ENCODE measurements around the gene LMAN2. TPM values are rescaled to one million over a fixed set of nuclear protein-coding genes. Genes with fewer than 3 reads are reported as not detected.

LMAN2 gene
- total RNA-seq, 1 experiment from 2014 or later, result 106 TPM

DNA sequence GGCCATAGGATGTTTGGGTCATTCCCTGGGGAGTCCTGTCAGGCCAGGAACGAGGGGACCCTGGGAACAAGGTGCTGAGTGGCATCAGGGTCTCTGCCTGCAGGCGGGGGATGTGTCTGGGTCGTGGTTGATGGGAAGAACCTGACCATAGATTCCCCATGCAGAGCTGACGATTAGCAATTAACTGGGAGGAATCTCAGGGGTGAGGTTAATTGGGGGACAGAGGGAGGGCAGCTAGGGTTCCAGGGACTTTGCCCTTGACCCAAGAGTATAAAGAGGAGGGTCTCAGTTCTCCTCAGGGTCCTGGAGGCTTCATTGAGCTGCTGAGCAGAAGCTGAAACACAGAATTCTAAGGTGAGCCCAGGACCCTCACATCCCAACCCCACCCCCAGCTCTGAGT is 32.7 kb upstream of the LMAN2 start, which contains the start of gene SLC34A1:
TSS of gene SLC34A1 (plus strand) at position 301 of the 400 bp plus-strand sequence. CDS start 1,308 bp downstream, outside the sequence.
- Histone ChIP-seq H2AK5ac (ENCODE audit: insufficient read length, low read length) (no peak within 1 kb of the TSS), H3K79me1 (ENCODE audit: insufficient read depth, low read depth, low read length, poor library complexity, severe bottlenecking) (no peaks in the 10 kb centered on the region), H4K8ac (replicated peaks; ENCODE audit: insufficient read length, low read depth, low read length) (no peak within 1 kb of the TSS), H3K27me3 (ENCODE audit: insufficient read depth, low read length) (no peaks in the 10 kb centered on the region; the same call in 1 of the 2 replicates), H3K79me2 (ENCODE audit: insufficient read depth, low read length) (no peaks in the 10 kb centered on the region), H3K18ac (ENCODE audit: insufficient read length, low read depth, low read length) (no peak within 1 kb of the TSS), H2BK5ac (ENCODE audit: insufficient read length, low read length) (no peak within 1 kb of the TSS), H2BK20ac (ENCODE audit: low read depth, low read length, poor library complexity, severe bottlenecking) (no peak within 1 kb of the TSS), H2AFZ (ENCODE audit: low read length) (no peak within 1 kb of the TSS), H2BK120ac (ENCODE audit: low read depth, low read length, poor library complexity, severe bottlenecking) (no peak within 1 kb of the TSS), H2BK12ac (ENCODE audit: insufficient read length, low read depth, low read length) (no peak within 1 kb of the TSS), H3K56ac (ENCODE audit: insufficient read length, low read depth, low read length) (no peak within 1 kb of the TSS), H4K91ac (ENCODE audit: insufficient read length, low read depth, low read length) (no peak within 1 kb of the TSS), H3K9me3 (ENCODE audit: control insufficient read depth, low read depth, low read length) (no peaks in the 10 kb centered on the region), H3K23me2 (ENCODE audit: insufficient read length, low read depth, low read length, poor library complexity, severe bottlenecking) (no peaks in the 10 kb centered on the region), H4K5ac (ENCODE audit: insufficient read length, low read depth, low read length) (no peak within 1 kb of the TSS), H3K4me2 (ENCODE audit: insufficient read depth, insufficient read length, low read length) (no peak within 1 kb of the TSS), H3K4ac (ENCODE audit: low read depth, low read length) (no peak within 1 kb of the TSS), H4K20me1 (ENCODE audit: control insufficient read depth, insufficient read depth, insufficient read length) (no peaks in the 10 kb centered on the region), H3K23ac (ENCODE audit: insufficient read length, low read depth, low read length) (no peak within 1 kb of the TSS), H3K14ac (ENCODE audit: insufficient read depth, low read length) (no peak within 1 kb of the TSS), H3K4me1 (ENCODE audit: insufficient read depth, low read length) (no peaks in the 10 kb centered on the region), H2BK15ac (ENCODE audit: low read depth, low read length) (no peak within 1 kb of the TSS), H3K9ac (ENCODE audit: extremely low read depth, insufficient read length, low read length) (no peak within 1 kb of the TSS), H3K27ac (ENCODE audit: insufficient read length, low read depth, low read length) (no peak within 1 kb of the TSS), H3T11ph (ENCODE audit: low read length) (no peak within 1 kb of the TSS)
- peak within 1 kb of the TSS in 1 of 3 experiments; percentile 70; a peak in 1 of 7 replicates for H3K27ac Mint-ChIP-seq
- H3K4me3 Mint-ChIP-seq, result no peak within 1 kb of the TSS
- WGBS (ENCODE audit: extremely low coverage, insufficient read length, low lambda C conversion rate), result no CpG with 5 or more reads among the region's 4 CpGs
- no peaks in the 10 kb centered on the region for H3K36me3 Mint-ChIP-seq (ENCODE audit: insufficient read depth in 1 of 3, low read depth in 3 of 3)
- peaks cover 16 to 21% of the 10 kb centered on the region in 2 experiments for H3K4me1 Mint-ChIP-seq
- TF ChIP-seq, protein P1, sequence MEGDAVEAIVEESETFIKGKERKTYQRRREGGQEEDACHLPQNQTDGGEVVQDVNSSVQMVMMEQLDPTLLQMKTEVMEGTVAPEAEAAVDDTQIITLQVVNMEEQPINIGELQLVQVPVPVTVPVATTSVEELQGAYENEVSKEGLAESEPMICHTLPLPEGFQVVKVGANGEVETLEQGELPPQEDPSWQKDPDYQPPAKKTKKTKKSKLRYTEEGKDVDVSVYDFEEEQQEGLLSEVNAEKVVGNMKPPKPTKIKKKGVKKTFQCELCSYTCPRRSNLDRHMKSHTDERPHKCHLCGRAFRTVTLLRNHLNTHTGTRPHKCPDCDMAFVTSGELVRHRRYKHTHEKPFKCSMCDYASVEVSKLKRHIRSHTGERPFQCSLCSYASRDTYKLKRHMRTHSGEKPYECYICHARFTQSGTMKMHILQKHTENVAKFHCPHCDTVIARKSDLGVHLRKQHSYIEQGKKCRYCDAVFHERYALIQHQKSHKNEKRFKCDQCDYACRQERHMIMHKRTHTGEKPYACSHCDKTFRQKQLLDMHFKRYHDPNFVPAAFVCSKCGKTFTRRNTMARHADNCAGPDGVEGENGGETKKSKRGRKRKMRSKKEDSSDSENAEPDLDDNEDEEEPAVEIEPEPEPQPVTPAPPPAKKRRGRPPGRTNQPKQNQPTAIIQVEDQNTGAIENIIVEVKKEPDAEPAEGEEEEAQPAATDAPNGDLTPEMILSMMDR (conservative IDR thresholded peaks at IDR 0.05), result no peak
- H3K9me3 Mint-ChIP-seq, result no peaks in the 10 kb centered on the region; a peak in 1 of 5 replicates
- H3K27me3 Mint-ChIP-seq (ENCODE audit: low read depth), result peaks cover 66% of the 10 kb centered on the region
- no peak for DNase-seq
